LHCN-M2 (cell line): ENCODE results near the gene RNF212B. TPM values are rescaled to one million over a fixed set of nuclear protein-coding genes. Genes with fewer than 3 reads are reported as not detected.
"Not testable (repeated sequence)": the region's sequence is repeated elsewhere in the genome, so short reads cannot be mapped to it uniquely, and the experiment has no call there.

Experiments used
- DNase-seq: peaks from one replicate; pipeline ENCODE4 v3.0.0-alpha.2; 2012; ENCODE audit warnings: low read depth
- total RNA-seq: library from RNA; depleted of rRNA; stranded (reverse); fragments of >200 nt; gene quantifications from 2 replicates; pipeline ENCODE4 v1.2.3, GENCODE V29; 2014

Gene RNF212B
- total RNA-seq, 1 experiment from 2014 or later = not detected

GRCh38 chr14:23243066-23243465 is 5.3 kb downstream of the RNF212B start:
- no peak for DNase-seq

DNA sequence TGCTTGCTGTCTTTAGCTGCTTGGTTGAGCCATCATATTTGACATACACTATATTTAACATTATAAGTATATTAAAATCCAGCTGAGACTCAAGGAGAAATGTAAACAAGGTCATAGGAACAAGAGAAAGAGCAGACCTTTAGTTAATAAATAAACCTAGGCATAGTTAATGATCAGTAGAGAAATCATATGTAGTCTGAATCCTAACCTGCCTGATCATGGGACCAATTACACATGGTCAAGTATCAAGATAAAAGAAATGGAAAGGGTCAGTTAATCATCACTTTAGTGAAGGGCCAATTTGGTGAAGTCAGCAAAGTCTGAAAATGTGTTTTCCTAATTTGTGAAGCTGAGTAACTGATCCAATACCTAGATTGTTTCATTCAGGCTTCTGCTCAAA is 7.5 kb downstream of the RNF212B start:
- DNase-seq = no peak

- DNase-seq = peak; percentile 2
Measured at GRCh38 chr14:23248601-23249000, 10.9 kb downstream of the RNF212B start.

GRCh38 chr14:23249824-23250223 is 12.1 kb downstream of the RNF212B start:
- no peak for DNase-seq

DNA sequence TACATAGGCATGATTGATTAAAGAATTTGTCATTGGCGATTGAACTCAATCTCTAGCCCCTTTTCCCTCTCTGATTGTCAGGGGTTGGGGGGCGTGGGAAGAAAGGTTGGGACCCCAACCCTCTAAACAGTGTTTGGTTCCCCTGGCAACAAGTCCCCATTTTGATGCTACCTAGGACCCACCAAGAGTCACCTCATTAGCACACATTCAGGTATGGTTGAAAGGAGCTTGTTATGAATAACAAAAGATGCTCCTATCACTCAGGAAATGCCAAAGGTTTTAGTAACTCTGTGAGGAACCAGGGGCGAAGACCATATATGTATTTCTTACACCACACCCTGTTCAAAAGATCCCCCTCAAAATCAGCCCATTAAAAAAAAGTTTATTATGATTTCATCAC is 14.3 kb downstream of the RNF212B start:
- no peak for DNase-seq

GRCh38 chr14:23252420-23253333 is 14.9 kb downstream of the RNF212B start:
- DNase-seq = no peak

DNA sequence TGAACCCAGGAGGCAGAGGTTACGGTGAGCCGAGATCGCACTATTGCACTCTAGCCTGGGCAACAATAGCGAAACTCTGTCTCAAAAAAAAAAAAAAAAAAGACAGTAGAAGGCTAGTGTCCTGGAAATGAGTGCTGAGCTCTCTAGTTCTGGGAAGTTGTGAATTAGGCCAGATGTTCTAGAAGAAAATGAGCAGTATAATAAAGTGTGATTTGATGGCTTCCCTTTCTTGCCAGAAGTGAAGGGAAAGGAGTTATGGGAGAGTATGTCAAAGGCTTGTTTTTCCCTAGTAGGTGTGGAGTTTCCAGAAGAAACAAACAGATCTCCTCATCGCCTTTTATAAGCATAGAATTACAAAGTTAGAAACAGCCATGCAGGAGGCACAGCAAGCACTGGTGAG is 20.5 kb downstream of the RNF212B start:
- DNase-seq = no peak

DNA sequence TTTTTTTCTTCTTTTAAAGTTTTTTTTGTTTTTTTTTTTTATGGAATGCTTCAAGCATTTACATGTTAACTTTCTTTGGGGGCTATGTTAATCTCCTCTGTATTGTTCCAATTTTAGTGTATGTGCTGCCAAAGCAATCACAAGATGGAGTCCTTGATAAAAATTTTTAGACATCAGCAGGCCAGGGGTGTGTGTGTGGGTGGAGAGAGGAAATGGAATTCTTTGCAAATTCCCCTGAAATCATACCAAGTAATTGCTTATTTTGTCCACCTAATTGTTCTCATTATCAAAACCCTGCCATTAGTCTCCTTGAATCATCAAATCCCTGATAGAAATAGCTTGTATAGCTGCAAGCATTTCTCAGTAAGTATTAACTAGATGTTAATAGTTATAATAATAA is 21.7 kb downstream of the RNF212B start:
- DNase-seq = no peak

DNA sequence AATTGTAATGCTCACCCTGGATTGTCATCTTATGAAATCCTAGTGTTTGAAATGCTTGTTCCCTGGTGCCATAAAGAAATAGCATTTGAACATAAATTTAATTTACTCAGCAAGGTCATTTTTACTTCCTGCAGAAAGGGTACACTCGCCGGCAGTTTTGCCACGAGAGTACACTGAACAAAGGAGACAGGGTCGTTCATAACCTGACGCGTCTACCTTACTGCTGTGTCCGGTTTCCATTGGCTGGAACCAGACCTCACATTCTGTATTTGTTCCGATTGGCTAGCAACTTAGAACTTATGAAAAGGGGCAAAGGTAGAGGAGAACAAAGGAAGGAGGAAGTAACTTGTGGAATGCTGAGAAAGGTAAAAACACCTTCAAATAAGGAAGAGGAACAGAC is 23.1 kb downstream of the RNF212B start:
- not testable (repeated sequence) for DNase-seq

DNA sequence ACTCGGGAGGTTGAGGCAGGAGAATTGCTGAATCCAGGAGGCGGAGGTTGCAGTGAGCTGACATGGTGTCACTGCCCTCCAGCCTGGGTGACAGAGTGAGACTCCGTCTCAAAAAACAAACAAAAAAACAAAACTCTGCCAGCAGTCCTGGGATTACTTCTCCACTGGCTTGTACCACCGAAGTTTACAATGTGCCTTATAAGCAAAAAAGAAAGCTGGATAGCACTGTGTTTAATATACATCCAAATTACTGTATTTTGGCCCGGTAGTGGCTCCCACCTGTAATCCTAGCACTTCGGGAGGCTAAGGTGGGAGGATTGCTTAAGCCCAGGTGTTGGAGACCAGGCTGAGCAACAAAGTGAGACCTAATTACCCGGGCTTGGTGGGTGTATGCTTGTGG is 31.5 kb downstream of the RNF212B start:
- DNase-seq = no peak

DNA sequence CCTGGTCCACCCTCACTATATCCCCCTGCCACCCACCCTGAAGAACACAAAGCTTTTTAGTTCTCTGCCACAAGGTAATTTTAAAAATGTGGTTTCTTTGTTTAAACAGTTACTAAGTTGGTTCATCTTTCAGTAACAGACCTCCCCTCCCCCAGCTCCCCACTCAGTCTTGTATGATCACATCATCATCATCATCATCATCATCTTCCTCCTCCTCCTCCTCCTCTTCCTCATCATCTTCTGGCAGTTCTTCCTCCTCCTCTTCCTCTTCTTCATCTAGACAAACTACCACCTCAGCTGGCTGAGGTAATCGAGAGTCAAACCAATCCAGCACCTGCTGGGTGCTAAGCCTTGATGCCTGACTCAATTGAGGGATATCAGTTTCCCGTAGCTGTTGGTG is 37.7 kb downstream of the RNF212B start:
- no peak for DNase-seq

GRCh38 chr14:23277189-23277588 is 39.5 kb downstream of the RNF212B start:
- no peak for DNase-seq

DNA sequence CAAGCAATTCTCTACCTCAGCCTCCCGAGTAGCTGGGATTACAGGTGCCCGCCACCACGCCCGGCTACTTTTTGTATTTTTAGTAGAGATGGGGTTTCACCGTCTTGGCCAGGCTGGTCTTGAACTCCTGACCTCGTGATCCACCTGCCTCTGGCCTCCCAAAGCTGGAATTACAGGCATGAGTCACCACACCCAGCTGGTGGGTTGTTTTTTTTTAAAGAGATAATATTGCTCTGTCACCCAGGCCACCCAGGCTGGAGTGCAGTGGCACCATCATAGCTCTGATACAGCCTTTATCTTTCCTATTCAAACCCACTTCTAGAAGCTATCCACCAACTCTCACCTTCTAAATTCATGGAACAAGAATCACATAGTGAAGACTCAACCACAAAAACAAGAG is 40.2 kb downstream of the RNF212B start:
- DNase-seq = peak; percentile 31

GRCh38 chr14:23281247-23281646 is 43.5 kb downstream of the RNF212B start:
- DNase-seq = no peak

GRCh38 chr14:23284654-23285529 is 47.2 kb downstream of the RNF212B start:
- DNase-seq = peak; percentile 21

GRCh38 chr14:23285530-23286019 is 47.8 kb downstream of the RNF212B start:
- no peak for DNase-seq

GRCh38 chr14:23286020-23286901 is 48.5 kb downstream of the RNF212B start, which contains the start of gene HOMEZ:
Gene HOMEZ, minus strand, starts transcription at chr14:23286132. Its CDS starts 180 bp downstream, at chr14:23285952.
- DNase-seq = peak; percentile 98

DNA sequence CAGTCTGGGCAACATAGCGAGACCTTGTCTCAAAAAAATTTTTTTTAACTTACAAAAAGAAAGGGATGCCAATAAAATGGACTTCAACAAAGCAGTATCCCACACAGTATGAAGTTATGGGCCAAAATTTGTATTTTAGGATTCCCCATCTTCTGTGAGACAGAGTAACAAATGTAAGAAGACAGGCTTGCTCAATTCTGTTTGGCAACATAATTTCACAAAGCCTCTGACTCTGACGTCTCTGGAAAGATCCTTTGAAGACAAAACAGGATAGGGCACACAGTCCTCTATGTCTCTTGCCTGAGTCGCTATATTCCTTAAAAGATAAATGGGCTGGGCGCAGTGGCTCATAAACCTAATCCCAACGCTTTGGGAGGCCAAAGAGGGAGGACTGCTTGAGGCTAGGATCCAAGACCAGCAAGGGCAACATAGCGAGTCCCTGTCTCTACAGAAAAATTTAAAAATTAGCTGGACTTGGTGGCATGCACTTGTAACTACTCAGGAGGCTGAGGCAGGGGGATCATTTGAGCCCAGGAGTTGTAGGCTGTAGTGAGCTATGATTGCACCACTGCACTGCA is 49.3 kb downstream of the RNF212B start:
- no peak for DNase-seq

DNA sequence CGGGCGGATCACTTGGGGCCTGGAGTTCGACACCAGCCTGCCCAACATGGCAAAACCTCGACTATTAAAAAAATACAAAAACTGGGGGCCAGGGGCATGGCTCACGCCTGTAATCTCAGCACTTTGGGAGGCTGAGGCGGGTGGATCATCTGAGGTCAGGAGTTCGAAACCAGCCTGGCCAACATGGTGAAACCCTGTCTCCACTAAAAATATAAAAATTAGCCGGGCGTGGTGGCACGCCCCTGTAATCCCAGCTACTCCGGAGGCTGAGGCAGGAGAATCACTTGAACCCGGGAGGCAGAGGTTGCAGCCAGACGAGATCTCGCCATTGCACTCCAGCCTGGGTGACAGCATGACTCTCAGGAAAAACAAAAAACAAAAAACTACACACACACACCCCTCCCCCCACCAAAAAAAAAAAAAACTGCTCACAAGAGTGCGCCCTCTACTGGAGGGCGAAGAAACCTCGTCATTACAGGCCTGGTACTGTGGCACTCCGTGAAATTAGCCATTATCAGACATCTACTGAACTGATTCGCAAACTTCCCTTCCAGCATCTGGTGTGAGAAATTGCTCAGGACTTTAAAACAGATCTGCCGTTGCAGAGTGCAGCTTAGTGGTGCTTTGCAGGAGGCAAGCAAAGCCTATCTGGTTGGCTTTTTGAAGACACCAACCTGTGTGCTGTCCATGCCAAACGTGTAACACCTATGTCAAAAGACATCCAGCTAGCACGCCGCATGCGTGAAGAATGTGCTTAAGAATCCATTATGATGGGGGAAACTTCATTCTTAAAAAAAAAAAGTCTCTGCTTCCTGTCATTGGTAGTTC is 57.2 kb downstream of the RNF212B start:
- DNase-seq = peak; percentile 64
